CD4-positive, alpha-beta T cell treated with Interleukin-2 at 100 ng/mL for 4 hours (primary cell): ENCODE results near the gene SUDS3.

Experiments used
- DNase-seq: peaks from one replicate; pipeline ENCODE4 v3.0.0-alpha.2; 2020; ENCODE audit warnings: low spot score

The SUDS3 gene

DNA sequence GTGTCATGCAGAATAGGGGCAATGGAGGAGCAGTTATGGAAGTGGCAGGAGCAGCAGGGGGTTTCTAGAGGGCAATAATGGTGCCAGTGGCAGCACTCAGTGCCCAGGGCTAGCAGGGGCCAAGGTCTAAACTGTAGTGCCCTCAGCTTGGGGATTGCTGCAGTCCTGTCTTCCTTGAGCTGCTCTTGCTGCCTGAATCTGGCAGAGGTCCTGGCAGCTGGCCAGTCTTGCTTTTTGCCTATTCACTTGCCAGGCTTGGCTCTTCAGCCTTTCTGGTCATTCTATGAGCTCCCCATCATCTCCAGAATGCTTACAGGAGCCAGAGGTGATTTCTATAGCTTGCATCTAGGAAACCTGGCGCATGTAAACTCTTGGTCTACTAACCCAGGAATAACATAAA lies 72.0 kb downstream of the SUDS3 start:
- no peak for DNase-seq

- no peak for DNase-seq
These were observed 79.0 kb downstream of the SUDS3 start for GRCh38 chr12:118455327-118455726.

- DNase-seq: no peak
These were observed 80.4 kb downstream of the SUDS3 start for GRCh38 chr12:118456741-118457140.

DNA sequence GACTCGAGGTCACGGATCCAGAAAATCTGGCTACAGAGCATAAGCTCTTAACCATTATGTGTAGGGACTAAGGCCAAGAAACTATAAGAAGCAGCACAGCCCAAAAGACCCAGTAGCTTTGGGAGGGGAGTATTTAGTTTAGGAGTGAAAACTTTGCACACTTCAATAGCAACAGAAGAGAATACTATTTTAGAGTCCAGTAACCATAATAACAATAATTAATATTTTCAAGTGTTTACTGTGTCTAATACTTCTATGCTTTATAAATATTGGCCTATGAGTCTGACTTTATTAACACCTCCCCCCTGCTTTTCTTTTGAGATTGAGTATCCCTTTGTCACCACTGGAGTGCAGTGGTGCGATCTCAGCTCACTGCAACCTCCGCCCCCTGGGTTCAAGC lies 82.8 kb downstream of the SUDS3 start:
- no peak for DNase-seq

GRCh38 chr12:118463677-118464076 lies 87.3 kb downstream of the SUDS3 start:
- DNase-seq: no peak

DNA sequence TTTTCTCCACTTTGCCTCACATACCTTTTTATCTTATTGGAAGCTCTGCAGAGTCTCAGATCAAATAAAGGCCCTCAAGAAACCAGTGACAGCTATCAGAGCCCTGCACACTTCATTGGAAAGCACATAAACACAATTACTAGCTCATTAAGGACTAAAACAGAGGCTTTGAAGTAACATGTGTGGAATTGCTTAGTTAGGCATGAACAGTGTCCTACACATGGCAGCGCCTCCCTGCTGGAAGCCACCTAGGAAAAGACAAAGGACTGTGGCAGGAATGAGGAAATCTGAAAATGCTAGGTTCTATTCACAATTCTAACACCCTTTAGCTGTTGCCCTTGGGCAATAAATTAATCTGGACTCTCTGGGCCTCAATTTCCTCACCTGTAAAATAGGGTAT lies 89.4 kb downstream of the SUDS3 start:
- DNase-seq: no peak
